HL-60 (cell line): Measurements from ENCODE around the gene ZFHX3.
A peak's percentile ranks its signal among the peaks of the same experiment; 100 is the strongest.

ENCODE experiments used
- DNase-seq, 2 experiments: peaks; one replicate each; pipeline ENCODE4 v3.0.0-alpha.2; 2010 to 2020; ENCODE audit warnings: low read depth in 1 of 2, low spot score in 1 of 2
- H3K27ac ChIP-seq: fragments of 250-450 bp; sonication (Bioruptor Pico); replicated peaks from 2 replicates; pipeline ENCODE4 v1.5.1; 2020; ENCODE audit warnings: mild to moderate bottlenecking, moderate library complexity
- H3K27me3 ChIP-seq: fragments of 250-450 bp; sonication (Bioruptor Pico); 2 replicates; pipeline ENCODE4 v1.5.1; 2021; ENCODE audit warnings: mild to moderate bottlenecking, moderate library complexity; ENCODE audit not compliant: insufficient read depth, poor library complexity, severe bottlenecking
- H3K4me3 ChIP-seq: replicated peaks from 2 replicates; pipeline ENCODE4 v1.5.1; 2011; ENCODE audit warnings: mild to moderate bottlenecking, control low read depth, low read length; ENCODE audit not compliant: insufficient read depth
- CTCF ChIP-seq: IDR thresholded peaks from one replicate; pipeline ENCODE4 v1.5.1; 2011; ENCODE audit warnings: low read length, control low read depth, inconsistent platforms; ENCODE audit not compliant: insufficient read depth
- GABPA ChIP-seq: IDR thresholded peaks from 2 replicates; pipeline ENCODE4 v1.6.1; 2012; ENCODE audit warnings: low read depth
- POLR2AphosphoS5 ChIP-seq: IDR thresholded peaks from 2 replicates; pipeline ENCODE4 v1.6.1; 2012; ENCODE audit warnings: low read depth
- SPI1 ChIP-seq: IDR thresholded peaks from 2 replicates; pipeline ENCODE4 v1.6.1; 2012; ENCODE audit warnings: low read depth, mild to moderate bottlenecking, borderline replicate concordance
- TF ChIP-seq, protein P1 (sequence below): IDR thresholded peaks from 2 replicates; pipeline ENCODE4 v1.6.1; 2012; ENCODE audit warnings: low read depth; ENCODE audit not compliant: insufficient replicate concordance

Gene ZFHX3

GRCh38 chr16:72875291-72876031 is 172.5 kb downstream of the ZFHX3 start:
- Histone ChIP-seq H3K27ac (peak overlapping the region; percentile 70), H3K27me3 (no peaks in the 10 kb centered on the region), H3K4me3 (no peak overlapping the region)
- DNase-seq, result peak; percentile 25 to 26
- TF ChIP-seq GABPA (no peak), SPI1 (no peak), CTCF (no peak), POLR2AphosphoS5 (no peak)
- TF ChIP-seq, protein P1, sequence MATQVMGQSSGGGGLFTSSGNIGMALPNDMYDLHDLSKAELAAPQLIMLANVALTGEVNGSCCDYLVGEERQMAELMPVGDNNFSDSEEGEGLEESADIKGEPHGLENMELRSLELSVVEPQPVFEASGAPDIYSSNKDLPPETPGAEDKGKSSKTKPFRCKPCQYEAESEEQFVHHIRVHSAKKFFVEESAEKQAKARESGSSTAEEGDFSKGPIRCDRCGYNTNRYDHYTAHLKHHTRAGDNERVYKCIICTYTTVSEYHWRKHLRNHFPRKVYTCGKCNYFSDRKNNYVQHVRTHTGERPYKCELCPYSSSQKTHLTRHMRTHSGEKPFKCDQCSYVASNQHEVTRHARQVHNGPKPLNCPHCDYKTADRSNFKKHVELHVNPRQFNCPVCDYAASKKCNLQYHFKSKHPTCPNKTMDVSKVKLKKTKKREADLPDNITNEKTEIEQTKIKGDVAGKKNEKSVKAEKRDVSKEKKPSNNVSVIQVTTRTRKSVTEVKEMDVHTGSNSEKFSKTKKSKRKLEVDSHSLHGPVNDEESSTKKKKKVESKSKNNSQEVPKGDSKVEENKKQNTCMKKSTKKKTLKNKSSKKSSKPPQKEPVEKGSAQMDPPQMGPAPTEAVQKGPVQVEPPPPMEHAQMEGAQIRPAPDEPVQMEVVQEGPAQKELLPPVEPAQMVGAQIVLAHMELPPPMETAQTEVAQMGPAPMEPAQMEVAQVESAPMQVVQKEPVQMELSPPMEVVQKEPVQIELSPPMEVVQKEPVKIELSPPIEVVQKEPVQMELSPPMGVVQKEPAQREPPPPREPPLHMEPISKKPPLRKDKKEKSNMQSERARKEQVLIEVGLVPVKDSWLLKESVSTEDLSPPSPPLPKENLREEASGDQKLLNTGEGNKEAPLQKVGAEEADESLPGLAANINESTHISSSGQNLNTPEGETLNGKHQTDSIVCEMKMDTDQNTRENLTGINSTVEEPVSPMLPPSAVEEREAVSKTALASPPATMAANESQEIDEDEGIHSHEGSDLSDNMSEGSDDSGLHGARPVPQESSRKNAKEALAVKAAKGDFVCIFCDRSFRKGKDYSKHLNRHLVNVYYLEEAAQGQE, result no peak

GRCh38 chr16:72873853-72874252 is 174.1 kb downstream of the ZFHX3 start:
- Histone ChIP-seq H3K27me3 (no peaks in the 10 kb centered on the region), H3K27ac (no peak overlapping the region), H3K4me3 (no peak overlapping the region)
- TF ChIP-seq CTCF, result no peak
- TF ChIP-seq SPI1, result no peak
- TF ChIP-seq GABPA, result no peak
- TF ChIP-seq POLR2AphosphoS5, result no peak
- TF ChIP-seq, protein P1, result no peak
- no peak for DNase-seq

GRCh38 chr16:72873044-72873443 is 174.9 kb downstream of the ZFHX3 start:
- TF ChIP-seq, protein P1, result no peak
- TF ChIP-seq CTCF (no peak), POLR2AphosphoS5 (no peak), GABPA (no peak), SPI1 (no peak)
- no peak overlapping the region for H3K4me3 ChIP-seq
- H3K27ac ChIP-seq, result no peak overlapping the region
- no peak for DNase-seq
- H3K27me3 ChIP-seq, result no peaks in the 10 kb centered on the region
